Measurements from ENCODE around the gene ZNF222.

Gene ZNF222

GRCh38 chr19:44002566-44003460 is 22.4 kb upstream of the ZNF222 start, which contains the start of gene ZNF230:
Gene ZNF230 (plus strand): TSS chr19:44002957. CDS start chr19:44007079, 4,122 bp downstream.
- H3K27me3 ChIP-seq (ENCODE audit: insufficient read depth, insufficient read length): no peaks in the 10 kb centered on the region
- peak; percentile 87 for DNase-seq (ENCODE audit: low read depth, low spot score)
- no peaks in the 10 kb centered on the region for H3K4me1 ChIP-seq (ENCODE audit: insufficient read depth, insufficient read length)
- peak within 1 kb of the TSS; percentile 75 for H3K9ac ChIP-seq (ENCODE audit: insufficient read length, low read depth)
- H3K9me3 ChIP-seq (ENCODE audit: insufficient read depth, low read length): peaks cover 6% of the 10 kb centered on the region; the same call in 1 of the 2 replicates
- H3K4me3 ChIP-seq (ENCODE audit: insufficient read length, low read depth): peak within 1 kb of the TSS; percentile 87
- TF ChIP-seq ZNF274 (IDR thresholded peaks at IDR 0.05; ENCODE audit: low read depth, low read length): no peak
- peak; percentile 78 for TF ChIP-seq YY1 (IDR thresholded peaks at IDR 0.05; ENCODE audit: insufficient read depth, insufficient read length)
- H3K36me3 ChIP-seq (ENCODE audit: insufficient read depth, insufficient read length, low read length): peaks cover 6% of the 10 kb centered on the region

GRCh38 chr19:44003461-44004009 is 21.6 kb upstream of the ZNF222 start:
- H3K9me3 ChIP-seq (ENCODE audit: insufficient read depth, low read length): peaks cover 13% of the 10 kb centered on the region; the same call in 1 of the 2 replicates
- H3K4me1 ChIP-seq (ENCODE audit: insufficient read depth, insufficient read length): no peaks in the 10 kb centered on the region
- peak overlapping the region; percentile 87 for H3K4me3 ChIP-seq (ENCODE audit: insufficient read length, low read depth)
- H3K36me3 ChIP-seq (ENCODE audit: insufficient read depth, insufficient read length, low read length): peaks cover 11% of the 10 kb centered on the region
- no peaks in the 10 kb centered on the region for H3K27me3 ChIP-seq (ENCODE audit: insufficient read depth, insufficient read length)
- TF ChIP-seq YY1 (IDR thresholded peaks at IDR 0.05; ENCODE audit: insufficient read depth, insufficient read length) (no peak), ZNF274 (IDR thresholded peaks at IDR 0.05; ENCODE audit: low read depth, low read length) (no peak), SUZ12 (IDR thresholded peaks at IDR 0.05; ENCODE audit: extremely low read depth, insufficient read depth, insufficient read length) (no peak)
- DNase-seq (ENCODE audit: low read depth, low spot score): no peak
- peak overlapping the region; percentile 75 for H3K9ac ChIP-seq (ENCODE audit: insufficient read length, low read depth)

GRCh38 chr19:44005973-44006372 is 19.2 kb upstream of the ZNF222 start:
- Histone ChIP-seq H3K27me3 (ENCODE audit: insufficient read depth, insufficient read length) (no peaks in the 10 kb centered on the region), H3K4me3 (ENCODE audit: insufficient read length, low read depth) (no peak overlapping the region), H3K4me1 (ENCODE audit: insufficient read depth, insufficient read length) (no peaks in the 10 kb centered on the region), H3K9me3 (ENCODE audit: insufficient read depth, low read length) (peaks cover 38% of the 10 kb centered on the region), H3K36me3 (ENCODE audit: insufficient read depth, insufficient read length, low read length) (peaks cover 33% of the 10 kb centered on the region), H3K9ac (ENCODE audit: insufficient read length, low read depth) (no peak overlapping the region)
- TF ChIP-seq YY1 (IDR thresholded peaks at IDR 0.05; ENCODE audit: insufficient read depth, insufficient read length) (no peak), SUZ12 (IDR thresholded peaks at IDR 0.05; ENCODE audit: extremely low read depth, insufficient read depth, insufficient read length) (no peak), ZNF274 (IDR thresholded peaks at IDR 0.05; ENCODE audit: low read depth, low read length) (no peak)
- no peak for DNase-seq (ENCODE audit: low read depth, low spot score)

- TF ChIP-seq ZNF274 (IDR thresholded peaks at IDR 0.05; ENCODE audit: low read depth, low read length) (no peak), SUZ12 (IDR thresholded peaks at IDR 0.05; ENCODE audit: extremely low read depth, insufficient read depth, insufficient read length) (no peak), YY1 (IDR thresholded peaks at IDR 0.05; ENCODE audit: insufficient read depth, insufficient read length) (no peak)
- H3K36me3 ChIP-seq (ENCODE audit: insufficient read depth, insufficient read length, low read length): peaks cover 36% of the 10 kb centered on the region
- no peak for DNase-seq (ENCODE audit: low read depth, low spot score)
Measured at GRCh38 chr19:44007473-44007872, 17.7 kb upstream of the ZNF222 start.

GRCh38 chr19:44010468-44010867 is 14.7 kb upstream of the ZNF222 start:
- no peak overlapping the region for H3K4me3 ChIP-seq (ENCODE audit: insufficient read length, low read depth)
- H3K27me3 ChIP-seq (ENCODE audit: insufficient read depth, insufficient read length): no peaks in the 10 kb centered on the region
- no peak overlapping the region for H3K9ac ChIP-seq (ENCODE audit: insufficient read length, low read depth)
- peaks cover 42% of the 10 kb centered on the region for H3K9me3 ChIP-seq (ENCODE audit: insufficient read depth, low read length)
- TF ChIP-seq ZNF274 (IDR thresholded peaks at IDR 0.05; ENCODE audit: low read depth, low read length) (no peak), YY1 (IDR thresholded peaks at IDR 0.05; ENCODE audit: insufficient read depth, insufficient read length) (no peak), SUZ12 (IDR thresholded peaks at IDR 0.05; ENCODE audit: extremely low read depth, insufficient read depth, insufficient read length) (no peak)
- no peak for DNase-seq (ENCODE audit: low read depth, low spot score)
- peaks cover 36% of the 10 kb centered on the region for H3K36me3 ChIP-seq (ENCODE audit: insufficient read depth, insufficient read length, low read length)
- H3K4me1 ChIP-seq (ENCODE audit: insufficient read depth, insufficient read length): no peaks in the 10 kb centered on the region

More at GRCh38 chr19:44007473-44007872, 17.7 kb upstream of the ZNF222 start:
- peaks cover 42% of the 10 kb centered on the region for H3K9me3 ChIP-seq (ENCODE audit: insufficient read depth, low read length)
- H3K27me3 ChIP-seq (ENCODE audit: insufficient read depth, insufficient read length): no peaks in the 10 kb centered on the region
- H3K4me1 ChIP-seq (ENCODE audit: insufficient read depth, insufficient read length): no peaks in the 10 kb centered on the region
- H3K9ac ChIP-seq (ENCODE audit: insufficient read length, low read depth): no peak overlapping the region
- no peak overlapping the region for H3K4me3 ChIP-seq (ENCODE audit: insufficient read length, low read depth)

GRCh38 chr19:44019498-44019897 is 5.7 kb upstream of the ZNF222 start:
- TF ChIP-seq SUZ12 (IDR thresholded peaks at IDR 0.05; ENCODE audit: extremely low read depth, insufficient read depth, insufficient read length) (no peak), YY1 (IDR thresholded peaks at IDR 0.05; ENCODE audit: insufficient read depth, insufficient read length) (no peak), ZNF274 (IDR thresholded peaks at IDR 0.05; ENCODE audit: low read depth, low read length) (no peak)
- DNase-seq (ENCODE audit: low read depth, low spot score): no peak
- H3K9ac ChIP-seq (ENCODE audit: insufficient read length, low read depth): no peak overlapping the region
- no peaks in the 10 kb centered on the region for H3K36me3 ChIP-seq (ENCODE audit: insufficient read depth, insufficient read length, low read length)
- no peak overlapping the region for H3K4me3 ChIP-seq (ENCODE audit: insufficient read length, low read depth)
- no peaks in the 10 kb centered on the region for H3K4me1 ChIP-seq (ENCODE audit: insufficient read depth, insufficient read length)
- H3K27me3 ChIP-seq (ENCODE audit: insufficient read depth, insufficient read length): no peaks in the 10 kb centered on the region
- no peaks in the 10 kb centered on the region for H3K9me3 ChIP-seq (ENCODE audit: insufficient read depth, low read length)

GRCh38 chr19:44021221-44021620 is 4.0 kb upstream of the ZNF222 start:
- TF ChIP-seq YY1 (IDR thresholded peaks at IDR 0.05; ENCODE audit: insufficient read depth, insufficient read length): no peak
- no peak for TF ChIP-seq SUZ12 (IDR thresholded peaks at IDR 0.05; ENCODE audit: extremely low read depth, insufficient read depth, insufficient read length)
- no peak for TF ChIP-seq ZNF274 (IDR thresholded peaks at IDR 0.05; ENCODE audit: low read depth, low read length)
- H3K9me3 ChIP-seq (ENCODE audit: insufficient read depth, low read length): no peaks in the 10 kb centered on the region
- no peak for DNase-seq (ENCODE audit: low read depth, low spot score)
- no peaks in the 10 kb centered on the region for H3K36me3 ChIP-seq (ENCODE audit: insufficient read depth, insufficient read length, low read length)
- H3K27me3 ChIP-seq (ENCODE audit: insufficient read depth, insufficient read length): no peaks in the 10 kb centered on the region
- H3K9ac ChIP-seq (ENCODE audit: insufficient read length, low read depth): no peak overlapping the region
- no peak overlapping the region for H3K4me3 ChIP-seq (ENCODE audit: insufficient read length, low read depth)
- H3K4me1 ChIP-seq (ENCODE audit: insufficient read depth, insufficient read length): no peaks in the 10 kb centered on the region

All from NT2/D1 (cell line).